HCT116 (cell line): Measurements from ENCODE around the gene IL1R1. TPM values are rescaled to one million over a fixed set of nuclear protein-coding genes. Genes with fewer than 3 reads are reported as not detected.

ENCODE experiments used
- ATAC-seq: fragments of 200-7000 bp; cut with Tn5 transposase; 2 replicates; pipeline ENCODE4 v1.9.1; 2020; ENCODE audit warnings: mild to moderate bottlenecking, moderate library complexity
- BruUV-seq: library from RNA; stranded (reverse); fragments of 400-500 nt; replicated peaks from 2 replicates; lab custom pipeline; 2021; lab: Mats Ljungman, UMichigan
- CTCF ChIA-PET: fragments of 300-600 bp; sonication (Branson Sonifier 250); formaldehyde crosslinking; loops from one replicate; lab custom pipeline; 2021; ENCODE audit warnings: antibody characterized with exemption; lab: Charles Lee
- POLR2A ChIA-PET: fragments of 300-600, 350-600 bp; sonication (Branson Sonifier 250); formaldehyde crosslinking; loops from one replicate; lab custom pipeline; 2021; ENCODE audit warnings: antibody characterized with exemption; lab: Charles Lee
- RAD21 ChIA-PET, 2 experiments: fragments of 300-600 bp; sonication (Branson Sonifier 250); formaldehyde crosslinking; loops; one replicate each; lab custom pipeline; 2023; ENCODE audit warnings: low total read pairs in 2 of 2; ENCODE audit not compliant: uncharacterized antibody in 2 of 2, unreplicated experiment in 2 of 2, low non-redundant PET in 1 of 2; lab: Charles Lee
- DNase-seq: peaks from one replicate; pipeline ENCODE4 v3.0.0-alpha.2; 2010; ENCODE audit warnings: low read depth, low spot score
- H2AFZ ChIP-seq: fragments of 200-600 bp; shearing (Covaris generic), sonication (generic); 2 replicates; pipeline ENCODE4 v1.6.1; 2017; ENCODE audit warnings: low read depth, mixed run types, mixed read lengths, antibody characterized with exemption, low read length; ENCODE audit not compliant: poor library complexity, severe bottlenecking
- H3K27ac ChIP-seq: 2 replicates; pipeline ENCODE4 v1.5.1; 2012; ENCODE audit warnings: low read depth, low read length
- H3K27me3 ChIP-seq: fragments of 200-600 bp; sonication (generic); 2 replicates; pipeline ENCODE4 v1.6.1; 2016; ENCODE audit warnings: mixed run types, low read length, mixed read lengths; ENCODE audit not compliant: insufficient read depth
- H3K36me3 ChIP-seq, 2 experiments: fragments of 200-500 bp in 1 of 2; fragments of 200-600 bp in 1 of 2; sonication (Bioruptor generic) in 1 of 2; sonication (generic) in 1 of 2; 2 replicates each; pipeline versions ENCODE4 v1.5.1 to v1.6.1; 2014 to 2016; ENCODE audit warnings: low read length in 2 of 2, inconsistent platforms in 1 of 2, mixed read lengths in 1 of 2, mixed run types in 1 of 2; ENCODE audit not compliant: insufficient read depth in 2 of 2, control insufficient read depth in 1 of 2
- H3K4me1 ChIP-seq, 2 experiments: fragments of 200-600 bp in 1 of 2; sonication (generic) in 1 of 2; 2 replicates each; pipeline versions ENCODE4 v1.5.1 to v1.6.1; 2012 to 2017; ENCODE audit warnings: low read length in 2 of 2, inconsistent platforms in 1 of 2, mild to moderate bottlenecking in 1 of 2, mixed read lengths in 1 of 2, mixed run types in 1 of 2, moderate library complexity in 1 of 2; ENCODE audit not compliant: insufficient read depth in 2 of 2, control insufficient read depth in 1 of 2
- H3K4me2 ChIP-seq: fragments of 200-600 bp; sonication (generic); 2 replicates; pipeline ENCODE4 v1.6.1; 2017; ENCODE audit warnings: mixed run types, low read length, mixed read lengths
- H3K4me3 ChIP-seq, 2 experiments: fragments of 200-600 bp in 1 of 2; sonication (generic) in 1 of 2; replicated peaks in 1 of 2; 2 replicates each; pipeline ENCODE4 v1.5.1; 2011 to 2016; ENCODE audit warnings: low read length in 2 of 2, control low read depth in 1 of 2, low read depth in 1 of 2, mild to moderate bottlenecking in 1 of 2, mixed read lengths in 1 of 2, mixed run types in 1 of 2
- H3K79me2 ChIP-seq: fragments of 200-600 bp; sonication (generic); 2 replicates; pipeline ENCODE4 v1.6.1; 2017; ENCODE audit warnings: mild to moderate bottlenecking, mixed run types, low read length, moderate library complexity, mixed read lengths; ENCODE audit not compliant: insufficient read depth
- H3K9ac ChIP-seq: fragments of 200-600 bp; sonication (generic); 2 replicates; pipeline ENCODE4 v1.6.1; 2016; ENCODE audit warnings: low read length, mixed read lengths
- H3K9me2 ChIP-seq: fragments of 200-600 bp; sonication (generic), shearing (Covaris generic); 2 replicates; pipeline ENCODE4 v1.6.1; 2017; ENCODE audit warnings: mixed run types, mild to moderate bottlenecking, moderate library complexity; ENCODE audit not compliant: insufficient read depth
- H3K9me3 ChIP-seq, 2 experiments: fragments of 200-500 bp in 1 of 2; fragments of 200-600 bp in 1 of 2; sonication (Bioruptor generic) in 1 of 2; sonication (generic) in 1 of 2; 2 replicates each; pipeline ENCODE4 v1.6.1; 2014 to 2017; ENCODE audit warnings: low read length in 2 of 2, mixed read lengths in 2 of 2, inconsistent platforms in 1 of 2, low read depth in 1 of 2, mild to moderate bottlenecking in 1 of 2, mixed run types in 1 of 2, moderate library complexity in 1 of 2; ENCODE audit not compliant: control insufficient read depth in 1 of 2, insufficient read depth in 1 of 2
- H4K20me1 ChIP-seq: fragments of 200-600 bp; sonication (generic), shearing (Covaris generic); 2 replicates; pipeline ENCODE4 v1.6.1; 2017; ENCODE audit warnings: mixed run types, mild to moderate bottlenecking, moderate library complexity; ENCODE audit not compliant: insufficient read depth
- EGR1 ChIP-seq: IDR thresholded peaks from 2 replicates; pipeline ENCODE4 v1.6.1; 2012; ENCODE audit warnings: low read depth
- ELF1 ChIP-seq: IDR thresholded peaks from 2 replicates; pipeline ENCODE4 v1.6.1; 2012; ENCODE audit warnings: low read depth, borderline replicate concordance
- JUND ChIP-seq: IDR thresholded peaks from 2 replicates; pipeline ENCODE4 v1.6.1; 2012
- RAD21 ChIP-seq: IDR thresholded peaks from 2 replicates; pipeline ENCODE4 v1.6.1; 2012; ENCODE audit warnings: low read depth, mild to moderate bottlenecking
- TCF7L2 ChIP-seq: IDR thresholded peaks from 2 replicates; pipeline ENCODE4 v1.7.0; 2011; ENCODE audit warnings: borderline replicate concordance, inconsistent platforms; ENCODE audit not compliant: insufficient read depth, insufficient read length; ENCODE audit errors: extremely low read depth
- intact Hi-C: fragments of 100-400 bp; cut with micrococcal nuclease; formaldehyde crosslinking; loops from 2 replicates; pipeline ENCODE4 v1.10.0; 2022
- total RNA-seq: library from RNA; stranded (reverse); gene quantifications from one replicate; pipeline ENCODE4 v1.2.1, GENCODE V29; 2021; ENCODE audit not compliant: unreplicated experiment
- TF ChIP-seq, protein P1 (sequence below), 3 experiments: fragments of 200-600 bp in 1 of 3; sonication (generic) in 1 of 3; IDR thresholded peaks in 2 of 3; conservative IDR thresholded peaks in 1 of 3; 2 replicates each; pipeline ENCODE4 v1.5.1; 2012 to 2017; ENCODE audit warnings: low read depth in 2 of 3, low read length in 2 of 3, antibody characterized with exemption in 1 of 3, borderline replicate concordance in 1 of 3, control low read depth in 1 of 3, mild to moderate bottlenecking in 1 of 3, mixed read lengths in 1 of 3, mixed run types in 1 of 3, moderate library complexity in 1 of 3; ENCODE audit not compliant: insufficient read depth in 1 of 3
- TF ChIP-seq, protein P2 (sequence below): IDR thresholded peaks from 2 replicates; pipeline ENCODE4 v1.6.1; 2012
- TF ChIP-seq, protein P3 (sequence below): IDR thresholded peaks from 2 replicates; pipeline ENCODE4 v1.6.1; 2011; ENCODE audit warnings: mild to moderate bottlenecking, low read length, moderate library complexity; ENCODE audit not compliant: insufficient replicate concordance; ENCODE audit errors: extremely low read depth

Gene IL1R1
- total RNA-seq, 1 experiment from 2014 or later, result 5.3 TPM

DNA sequence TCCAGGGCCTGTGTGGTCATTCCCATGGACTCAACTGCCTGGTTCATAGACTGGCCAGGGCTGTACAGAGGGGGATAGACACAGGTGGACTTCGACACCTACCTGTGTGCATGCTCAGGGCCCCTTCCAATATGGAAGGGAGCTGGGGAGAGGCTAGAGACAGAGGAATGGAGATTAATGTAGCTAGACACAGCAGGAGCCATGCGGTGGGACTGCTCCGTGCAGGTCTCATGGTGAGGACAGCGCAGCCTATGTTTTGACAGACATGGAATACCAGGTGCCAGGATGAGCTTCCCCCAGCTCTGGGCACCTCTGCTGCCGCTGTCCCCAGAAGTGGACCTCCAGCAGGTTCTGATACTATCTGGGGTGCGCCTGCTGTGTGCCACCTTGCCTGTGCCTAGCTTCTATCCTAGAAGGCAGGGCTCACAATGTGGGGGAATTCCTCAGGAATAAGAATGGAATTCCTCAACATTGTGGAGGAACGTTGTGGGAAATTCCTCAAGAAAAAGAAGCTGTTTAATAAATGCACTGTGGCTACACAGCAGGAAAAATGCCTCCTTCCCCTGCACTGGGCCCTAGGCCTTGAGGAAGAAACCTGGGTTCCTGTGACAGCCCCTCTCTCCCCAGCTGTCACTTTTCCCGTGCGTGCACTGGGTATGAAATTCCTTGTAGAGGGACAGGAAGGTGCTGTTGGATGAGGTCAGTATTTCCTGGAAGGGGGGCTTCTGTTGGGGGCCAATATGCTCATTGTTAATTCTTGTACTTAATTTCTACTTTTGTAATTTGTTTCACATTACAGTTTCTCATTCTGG lies 7.3 kb downstream of the IL1R1 start:
- 0 out of 4 replicates have a peak, but pooled peaks cover 0 to 7% of the 10 kb centered on the region in 2 experiments for H3K9me3 ChIP-seq
- CTCF ChIA-PET, result no interaction called here
- no peak for ATAC-seq
- H3K4me1 ChIP-seq, result no peaks in the 10 kb centered on the region
- H3K36me3 ChIP-seq, result no peaks in the 10 kb centered on the region
- H3K9me2 ChIP-seq, result no peaks in the 10 kb centered on the region
- intact Hi-C loops, result no loop called here
- H3K4me3 ChIP-seq, result no peak overlapping the region
- POLR2A ChIA-PET, result no interaction called here
- H3K27ac ChIP-seq, result no peak overlapping the region
- no peak for DNase-seq
- no peaks in the 10 kb centered on the region for H3K27me3 ChIP-seq
- H3K4me2 ChIP-seq, result no peak overlapping the region
- TF ChIP-seq JUND (no peak), ELF1 (no peak), TCF7L2 (no peak), RAD21 (no peak), EGR1 (no peak)
- TF ChIP-seq, protein P1, sequence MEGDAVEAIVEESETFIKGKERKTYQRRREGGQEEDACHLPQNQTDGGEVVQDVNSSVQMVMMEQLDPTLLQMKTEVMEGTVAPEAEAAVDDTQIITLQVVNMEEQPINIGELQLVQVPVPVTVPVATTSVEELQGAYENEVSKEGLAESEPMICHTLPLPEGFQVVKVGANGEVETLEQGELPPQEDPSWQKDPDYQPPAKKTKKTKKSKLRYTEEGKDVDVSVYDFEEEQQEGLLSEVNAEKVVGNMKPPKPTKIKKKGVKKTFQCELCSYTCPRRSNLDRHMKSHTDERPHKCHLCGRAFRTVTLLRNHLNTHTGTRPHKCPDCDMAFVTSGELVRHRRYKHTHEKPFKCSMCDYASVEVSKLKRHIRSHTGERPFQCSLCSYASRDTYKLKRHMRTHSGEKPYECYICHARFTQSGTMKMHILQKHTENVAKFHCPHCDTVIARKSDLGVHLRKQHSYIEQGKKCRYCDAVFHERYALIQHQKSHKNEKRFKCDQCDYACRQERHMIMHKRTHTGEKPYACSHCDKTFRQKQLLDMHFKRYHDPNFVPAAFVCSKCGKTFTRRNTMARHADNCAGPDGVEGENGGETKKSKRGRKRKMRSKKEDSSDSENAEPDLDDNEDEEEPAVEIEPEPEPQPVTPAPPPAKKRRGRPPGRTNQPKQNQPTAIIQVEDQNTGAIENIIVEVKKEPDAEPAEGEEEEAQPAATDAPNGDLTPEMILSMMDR (IDR thresholded peaks at IDR 0.05 in 2 of 3, conservative IDR thresholded peaks at IDR 0.05 in 1 of 3; ENCODE audit: borderline replicate concordance in 1 of 3, insufficient read depth in 1 of 3, low read depth in 2 of 3, low read length in 2 of 3), result no peak
- TF ChIP-seq, protein P2, sequence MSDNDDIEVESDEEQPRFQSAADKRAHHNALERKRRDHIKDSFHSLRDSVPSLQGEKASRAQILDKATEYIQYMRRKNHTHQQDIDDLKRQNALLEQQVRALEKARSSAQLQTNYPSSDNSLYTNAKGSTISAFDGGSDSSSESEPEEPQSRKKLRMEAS, result no peak
- TF ChIP-seq, protein P3, sequence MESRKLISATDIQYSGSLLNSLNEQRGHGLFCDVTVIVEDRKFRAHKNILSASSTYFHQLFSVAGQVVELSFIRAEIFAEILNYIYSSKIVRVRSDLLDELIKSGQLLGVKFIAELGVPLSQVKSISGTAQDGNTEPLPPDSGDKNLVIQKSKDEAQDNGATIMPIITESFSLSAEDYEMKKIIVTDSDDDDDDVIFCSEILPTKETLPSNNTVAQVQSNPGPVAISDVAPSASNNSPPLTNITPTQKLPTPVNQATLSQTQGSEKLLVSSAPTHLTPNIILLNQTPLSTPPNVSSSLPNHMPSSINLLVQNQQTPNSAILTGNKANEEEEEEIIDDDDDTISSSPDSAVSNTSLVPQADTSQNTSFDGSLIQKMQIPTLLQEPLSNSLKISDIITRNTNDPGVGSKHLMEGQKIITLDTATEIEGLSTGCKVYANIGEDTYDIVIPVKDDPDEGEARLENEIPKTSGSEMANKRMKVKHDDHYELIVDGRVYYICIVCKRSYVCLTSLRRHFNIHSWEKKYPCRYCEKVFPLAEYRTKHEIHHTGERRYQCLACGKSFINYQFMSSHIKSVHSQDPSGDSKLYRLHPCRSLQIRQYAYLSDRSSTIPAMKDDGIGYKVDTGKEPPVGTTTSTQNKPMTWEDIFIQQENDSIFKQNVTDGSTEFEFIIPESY, result no peak
- RAD21 ChIA-PET, result no interaction called here
- H2AFZ ChIP-seq, result no peak overlapping the region
- H3K79me2 ChIP-seq, result no peaks in the 10 kb centered on the region
- no peak overlapping the region for H3K9ac ChIP-seq
- no TSS peak for BruUV-seq
- H4K20me1 ChIP-seq, result no peaks in the 10 kb centered on the region
